Left renal pelvis (tissue), 4 donors: ENCODE results near the gene PDXK. TPM values are rescaled to one million over a fixed set of nuclear protein-coding genes. Genes with fewer than 3 reads are reported as not detected.

Experiments used
- DNase-seq, 4 donors: peaks; one replicate each; pipeline ENCODE4 v3.0.0-alpha.2; 2013; ENCODE audit warnings: low read depth in 4 of 4, low spot score in 3 of 4
- polyA plus RNA-seq, 4 donors: library from polyadenylated mRNA; unstranded; fragments of 120-200 nt; gene quantifications; one replicate each; pipeline ENCODE4 v1.2.1, GENCODE V29; 2013; ENCODE audit not compliant: insufficient read length in 4 of 4

PDXK gene
- polyA plus RNA-seq, 4 donors, result 57.7 to 87.8 (median 71.8) TPM

GRCh38 chr21:43761886-43762285 is 43.0 kb downstream of the PDXK start:
- DNase-seq, result no peak

- DNase-seq, result no peak
Observed at GRCh38 chr21:43762303-43763128, 43.6 kb downstream of the PDXK start.

- DNase-seq, result no peak
Observed at GRCh38 chr21:43763901-43764523, 45.1 kb downstream of the PDXK start.

GRCh38 chr21:43764576-43765495 is 45.9 kb downstream of the PDXK start:
- DNase-seq, result no peak

GRCh38 chr21:43766734-43767497 is 48.0 kb downstream of the PDXK start:
- no peak for DNase-seq

GRCh38 chr21:43767498-43767983 is 48.6 kb downstream of the PDXK start:
- no peak for DNase-seq

GRCh38 chr21:43767984-43768867 is 49.3 kb downstream of the PDXK start:
- DNase-seq, result no peak

- no peak for DNase-seq
Observed at GRCh38 chr21:43768868-43769167, 49.9 kb downstream of the PDXK start.

GRCh38 chr21:43769325-43769958 is 50.5 kb downstream of the PDXK start:
- DNase-seq, result no peak

- DNase-seq, result no peak
Observed at GRCh38 chr21:43770066-43770655, 51.2 kb downstream of the PDXK start.

- no peak for DNase-seq
Observed at GRCh38 chr21:43771199-43771675, 52.3 kb downstream of the PDXK start.

- DNase-seq, result no peak
Observed at GRCh38 chr21:43771698-43772424, 52.9 kb downstream of the PDXK start.

GRCh38 chr21:43772425-43772821 is 53.5 kb downstream of the PDXK start:
- no peak for DNase-seq

GRCh38 chr21:43774163-43774562 is 55.2 kb downstream of the PDXK start:
- no peak for DNase-seq

GRCh38 chr21:43775190-43775589 is 56.3 kb downstream of the PDXK start:
- no peak for DNase-seq

- DNase-seq, result peak in 2 of 4 donors; percentile 46 to 49
Observed at GRCh38 chr21:43775795-43776430, 57.0 kb downstream of the PDXK start, which contains the start of gene CSTB. Gene CSTB, minus strand, starts transcription at chr21:43776308. Its CDS starts 39 bp downstream, at chr21:43776269.

GRCh38 chr21:43777953-43778352 is 59.0 kb downstream of the PDXK start:
- DNase-seq, result no peak
